Mesothelial cell of epicardium (in vitro differentiated cells): ENCODE measurements around the gene CAMKMT. TPM values are rescaled to one million over a fixed set of nuclear protein-coding genes. Genes with fewer than 3 reads are reported as not detected.

Experiments used
- DNase-seq, 2 experiments: peaks; one replicate each; pipeline ENCODE4 v3.0.0; 2021; ENCODE audit warnings: low spot score in 2 of 2; ENCODE audit not compliant: unreplicated experiment in 2 of 2
- H3K27ac Mint-ChIP-seq: 2 replicates; pipeline ENCODE4 v1.8.0; 2021; ENCODE audit warnings: mixed read lengths
- H3K27me3 Mint-ChIP-seq: 2 replicates; pipeline ENCODE4 v1.8.0; 2021; ENCODE audit warnings: low read depth, mixed read lengths
- H3K36me3 Mint-ChIP-seq: 2 replicates; pipeline ENCODE4 v1.8.0; 2021; ENCODE audit warnings: mixed read lengths
- H3K4me1 Mint-ChIP-seq: 2 replicates; pipeline ENCODE4 v1.8.0; 2021; ENCODE audit warnings: mixed read lengths
- H3K4me3 Mint-ChIP-seq: 2 replicates; pipeline ENCODE4 v1.8.0; 2021; ENCODE audit warnings: mild to moderate bottlenecking, moderate library complexity, mixed read lengths
- H3K9me3 Mint-ChIP-seq: 2 replicates; pipeline ENCODE4 v1.8.0; 2021; ENCODE audit warnings: mixed read lengths
- CTCF ChIP-seq: fragments of 200-600 bp; sonication (generic); IDR thresholded peaks from one replicate; pipeline ENCODE4 v1.5.0; 2021; ENCODE audit warnings: antibody characterized with exemption; ENCODE audit not compliant: unreplicated experiment
- total RNA-seq: library from RNA; stranded (reverse); gene quantifications from 3 replicates; pipeline ENCODE4 v1.2.1, GENCODE V29; 2021

The CAMKMT gene
- total RNA-seq, 1 donor from 2014 or later = 8.3 TPM

GRCh38 chr2:44612276-44612675 is 250.5 kb downstream of the CAMKMT start:
- Mint-ChIP-seq H3K36me3 (no peaks in the 10 kb centered on the region), H3K27me3 (no peaks in the 10 kb centered on the region)
- no peak for DNase-seq

DNA sequence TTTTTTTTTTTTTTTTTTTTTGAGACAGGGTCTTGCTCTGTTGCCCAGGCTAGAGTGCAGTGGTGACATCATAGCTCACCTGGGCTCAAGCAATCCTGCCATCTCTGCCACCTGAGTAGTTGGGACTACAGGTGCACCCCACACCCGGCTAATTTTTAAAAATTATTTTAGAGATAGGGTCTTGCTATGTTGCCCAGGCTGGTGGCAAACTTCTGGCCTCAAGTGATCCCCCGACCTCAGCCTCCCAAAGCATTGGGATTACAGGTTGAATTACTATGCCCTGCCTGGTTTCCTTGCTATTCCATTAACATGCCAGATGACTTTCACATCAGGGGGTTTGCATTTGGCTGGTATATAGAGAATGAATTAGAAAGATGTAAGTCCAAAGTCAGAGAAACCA is 253.2 kb downstream of the CAMKMT start:
- Mint-ChIP-seq H3K9me3 (peaks cover 4% of the 10 kb centered on the region), H3K27ac (no peak overlapping the region), H3K27me3 (no peaks in the 10 kb centered on the region), H3K4me1 (peaks cover 3% of the 10 kb centered on the region), H3K4me3 (no peak overlapping the region), H3K36me3 (no peaks in the 10 kb centered on the region)
- no peak for DNase-seq
- no peak for TF ChIP-seq CTCF

More at GRCh38 chr2:44612276-44612675, 250.5 kb downstream of the CAMKMT start:
- H3K4me3 Mint-ChIP-seq = no peak overlapping the region
- H3K4me1 Mint-ChIP-seq = peaks cover 2% of the 10 kb centered on the region
- TF ChIP-seq CTCF = no peak
- no peak overlapping the region for H3K27ac Mint-ChIP-seq
- H3K9me3 Mint-ChIP-seq = peaks cover 4% of the 10 kb centered on the region

GRCh38 chr2:44615950-44616518 is 254.3 kb downstream of the CAMKMT start:
- Mint-ChIP-seq H3K27ac (no peak overlapping the region), H3K4me1 (peaks cover 3% of the 10 kb centered on the region), H3K36me3 (no peaks in the 10 kb centered on the region), H3K27me3 (no peaks in the 10 kb centered on the region), H3K9me3 (no peaks in the 10 kb centered on the region), H3K4me3 (no peak overlapping the region)
- TF ChIP-seq CTCF = no peak
- DNase-seq = no peak

DNA sequence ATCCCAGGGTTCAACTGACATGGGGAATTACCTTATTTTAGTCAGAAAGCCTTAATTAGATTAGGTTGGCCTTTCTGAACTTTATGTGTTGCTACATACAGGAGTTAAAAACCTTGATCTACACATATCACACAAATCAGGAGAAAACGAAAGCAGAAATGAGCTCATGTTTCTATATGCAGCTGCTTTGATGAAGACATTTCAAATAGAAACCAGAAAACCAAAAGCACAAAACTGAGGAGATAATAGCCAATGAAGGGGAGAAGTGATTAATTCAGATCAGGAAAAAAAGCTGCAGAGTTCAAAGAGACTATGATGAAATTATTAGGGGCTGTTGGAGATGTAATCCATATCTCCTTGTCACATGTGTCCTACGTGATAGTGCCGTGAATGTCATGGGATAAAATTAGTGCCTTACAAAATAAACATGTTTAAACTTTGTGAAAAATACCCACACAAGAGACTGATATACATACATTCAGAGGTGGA is 255.0 kb downstream of the CAMKMT start:
- Mint-ChIP-seq H3K27ac (no peak overlapping the region), H3K4me3 (no peak overlapping the region), H3K27me3 (no peaks in the 10 kb centered on the region), H3K36me3 (no peaks in the 10 kb centered on the region), H3K9me3 (peaks cover 2% of the 10 kb centered on the region), H3K4me1 (peaks cover 3% of the 10 kb centered on the region)
- TF ChIP-seq CTCF = no peak
- no peak for DNase-seq

- Mint-ChIP-seq H3K36me3 (no peaks in the 10 kb centered on the region), H3K9me3 (peaks cover 6% of the 10 kb centered on the region), H3K4me3 (no peak overlapping the region), H3K4me1 (peaks cover 3% of the 10 kb centered on the region), H3K27ac (no peak overlapping the region), H3K27me3 (no peaks in the 10 kb centered on the region)
- no peak for DNase-seq
- no peak for TF ChIP-seq CTCF
Observed at GRCh38 chr2:44618251-44619023, 256.7 kb downstream of the CAMKMT start.
